Fibroblast of skin of right quadriceps (primary cell): Measurements from ENCODE around the gene ZNG1A.
"Not testable (repeated sequence)": the region's sequence is repeated elsewhere in the genome, so short reads cannot be mapped to it uniquely, and the experiment has no call there.

Source experiments
- DNase-seq: peaks from one replicate; pipeline ENCODE4 v3.0.0-alpha.2; 2013

The ZNG1A gene

DNA sequence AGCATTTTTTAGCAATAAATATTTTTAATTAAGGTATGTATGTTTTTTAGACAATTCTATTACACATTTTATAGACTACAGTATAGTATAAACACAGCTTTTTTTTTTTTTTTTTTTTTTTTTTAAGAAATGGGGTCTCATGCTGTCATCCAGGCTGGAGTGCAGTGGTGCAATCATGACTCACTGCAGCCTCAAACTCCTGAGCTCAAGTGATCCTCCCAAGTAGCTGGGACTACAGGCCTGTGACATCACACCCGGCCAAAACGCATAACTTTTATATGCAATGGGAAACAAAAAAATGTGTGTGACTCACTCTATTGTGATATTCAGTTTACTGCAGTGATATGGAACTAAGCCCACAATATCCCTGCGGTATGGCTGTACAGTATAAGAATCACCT lies 9.1 kb downstream of the ZNG1A start:
- DNase-seq = not testable (repeated sequence)

DNA sequence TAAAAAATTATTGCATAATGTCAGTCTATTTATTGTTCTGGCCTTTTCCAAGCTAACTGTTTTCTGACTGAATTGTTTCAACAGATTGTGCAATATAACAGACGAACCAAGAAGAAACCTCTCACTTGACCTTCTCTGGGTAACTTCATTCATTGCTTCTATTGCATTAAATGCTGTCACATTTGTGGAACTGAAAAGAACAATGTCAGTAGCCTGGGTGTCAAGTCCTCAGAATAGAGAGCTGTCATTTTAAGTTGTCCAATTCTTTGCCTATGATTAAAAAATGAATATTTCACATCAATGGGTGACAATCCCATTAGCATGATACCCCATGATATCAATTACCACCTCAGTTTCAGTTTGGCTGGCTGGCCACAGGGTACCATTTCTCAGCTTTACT lies 19.0 kb downstream of the ZNG1A start:
- not testable (repeated sequence) for DNase-seq

DNA sequence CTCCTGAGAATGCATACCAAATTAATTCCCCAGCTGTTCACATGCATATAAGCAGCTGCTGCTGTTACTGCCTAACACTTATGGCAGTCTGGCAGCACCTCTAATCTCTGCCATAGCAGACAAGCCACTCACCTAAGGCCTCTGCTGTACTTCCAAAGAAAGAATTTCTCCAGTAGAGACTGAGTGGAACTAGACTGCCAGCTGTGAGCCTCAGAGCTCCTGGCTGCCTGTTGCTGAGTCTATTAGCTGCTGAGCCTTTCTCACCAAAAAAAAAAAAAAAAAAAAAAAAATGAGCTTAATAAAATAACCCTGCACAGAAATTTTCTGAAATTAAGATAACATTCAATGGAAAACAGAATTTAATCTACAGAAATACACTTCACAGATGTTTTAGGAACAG lies 27.7 kb downstream of the ZNG1A start:
- not testable (repeated sequence) for DNase-seq

DNA sequence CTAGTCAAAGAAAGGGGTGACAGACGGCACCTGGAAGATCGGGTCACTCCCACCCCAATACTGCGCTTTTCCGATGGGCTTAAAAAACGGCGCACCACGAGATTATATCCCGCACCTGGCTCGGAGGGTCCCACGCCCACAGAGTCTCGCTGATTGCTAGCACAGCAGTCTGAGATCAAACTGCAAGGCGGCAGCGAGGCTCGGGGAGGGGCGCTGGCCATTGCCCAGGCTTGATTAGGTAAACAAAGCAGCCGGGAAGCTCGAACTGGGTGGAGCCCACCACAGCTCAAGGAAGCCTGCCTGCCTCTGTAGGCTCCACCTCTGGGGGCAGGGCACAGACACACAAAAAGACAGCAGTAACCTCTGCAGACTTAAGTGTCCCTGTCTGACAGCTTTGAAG lies 39.0 kb downstream of the ZNG1A start:
- not testable (repeated sequence) for DNase-seq

DNA sequence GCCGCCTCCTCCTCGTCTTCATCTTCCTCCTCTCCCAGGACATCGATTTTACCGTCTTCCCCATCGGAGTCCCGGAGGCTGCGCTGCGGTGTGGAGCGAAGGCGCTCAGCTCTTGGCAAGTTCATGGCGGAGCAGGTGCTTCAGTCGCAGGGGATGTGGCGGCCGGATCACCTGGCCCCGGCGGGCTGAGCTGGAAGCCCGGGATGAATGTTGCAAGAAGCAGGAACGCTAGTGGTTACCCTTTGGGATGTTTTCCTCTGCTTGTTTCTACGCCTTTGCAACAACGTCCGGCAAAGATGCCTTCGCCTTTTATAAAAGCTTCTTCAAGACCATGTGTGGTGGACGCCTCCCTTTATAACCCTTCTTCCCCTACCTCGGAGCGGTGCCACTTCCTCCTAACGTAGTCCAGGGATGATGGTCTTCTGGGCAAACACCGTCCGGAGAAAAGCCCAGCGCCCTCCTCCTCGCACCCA lies 60.8 kb downstream of the ZNG1A start, which contains the start of gene FOXD4:
FOXD4 (minus strand) TSS at position 423 of the 473 bp plus-strand sequence; CDS start at position 125, 298 bp downstream.
- not testable (repeated sequence) for DNase-seq

DNA sequence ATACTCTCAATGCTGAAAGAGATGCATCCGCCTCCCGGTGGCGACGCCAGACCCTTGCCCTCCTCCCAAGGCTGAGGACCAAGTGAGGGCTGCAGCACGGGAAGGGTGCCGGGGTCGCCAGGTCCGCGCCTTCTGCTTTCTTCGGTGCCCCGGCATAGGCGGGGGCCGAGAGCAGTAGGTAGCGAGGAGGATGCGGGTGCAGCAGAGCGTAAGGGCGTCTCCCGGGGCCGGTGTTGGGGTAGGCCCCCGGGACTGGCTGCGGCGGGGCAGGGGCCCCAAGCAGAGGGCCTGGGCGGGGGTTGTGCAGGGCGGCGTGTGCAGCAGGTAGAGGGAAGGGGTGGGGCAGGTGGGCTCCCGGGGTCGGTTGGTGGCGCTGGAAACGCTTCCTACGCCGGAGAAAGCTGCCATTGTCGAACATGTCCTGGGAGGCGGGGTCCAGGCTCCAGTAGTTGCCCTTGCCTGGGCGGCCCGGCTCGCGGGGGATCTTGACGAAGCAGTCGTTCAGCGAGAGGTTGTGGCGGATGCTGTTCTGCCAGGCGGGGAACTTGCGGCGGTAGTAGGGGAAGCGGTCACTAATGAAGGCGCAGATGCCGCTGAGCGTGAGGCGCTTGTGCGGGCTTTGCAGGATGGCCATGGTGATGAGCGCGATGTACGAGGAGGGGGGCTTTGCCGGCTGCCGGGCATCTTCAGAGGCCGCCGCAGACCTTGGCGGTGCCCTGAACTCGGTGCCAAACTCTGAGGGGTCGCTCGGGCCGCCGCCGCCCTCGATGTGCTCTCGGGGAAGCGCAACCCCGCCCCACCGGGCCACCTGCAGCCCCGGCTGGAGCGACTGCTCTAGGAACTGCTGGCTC lies 61.5 kb downstream of the ZNG1A start:
- DNase-seq = not testable (repeated sequence)

DNA sequence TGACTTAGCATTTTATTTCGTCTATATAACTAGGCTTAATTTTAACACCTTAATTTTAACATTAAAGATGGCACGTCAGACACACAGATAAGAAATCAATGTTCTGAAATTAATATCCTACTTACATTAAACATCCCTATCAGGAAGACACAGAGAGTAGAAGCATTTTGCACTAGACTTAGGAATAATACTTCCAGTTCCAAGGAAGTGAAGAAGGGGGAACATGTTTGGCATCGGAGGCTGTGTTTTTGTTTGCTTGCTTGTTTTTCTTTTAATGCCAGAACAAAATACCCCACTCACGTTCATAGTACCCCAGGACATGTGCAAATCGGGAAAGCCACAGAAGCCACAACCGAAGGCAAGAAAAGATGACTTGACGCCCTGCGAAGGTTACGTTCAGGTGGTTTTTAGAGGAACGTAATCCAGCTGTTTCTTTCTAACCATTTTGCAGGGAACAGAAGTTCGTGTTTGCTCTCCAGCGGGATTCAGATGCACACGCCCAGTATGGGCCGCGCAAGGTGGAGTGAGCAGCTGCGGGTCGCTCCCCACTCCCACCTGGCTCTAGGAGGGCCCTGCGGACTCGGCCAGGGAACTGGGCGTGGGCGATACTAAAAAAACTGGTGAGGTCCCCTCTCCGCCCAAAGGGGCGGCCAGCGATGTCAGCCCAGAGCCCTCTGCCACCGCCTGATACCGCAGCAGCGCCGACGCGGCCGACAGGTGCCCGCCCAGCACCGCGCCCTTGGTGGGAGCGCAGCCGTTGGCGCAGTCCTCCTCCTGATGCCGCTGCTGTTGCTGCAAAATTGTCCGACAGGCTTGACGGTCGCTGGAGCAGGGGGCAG lies 62.4 kb downstream of the ZNG1A start:
- DNase-seq = not testable (repeated sequence)

DNA sequence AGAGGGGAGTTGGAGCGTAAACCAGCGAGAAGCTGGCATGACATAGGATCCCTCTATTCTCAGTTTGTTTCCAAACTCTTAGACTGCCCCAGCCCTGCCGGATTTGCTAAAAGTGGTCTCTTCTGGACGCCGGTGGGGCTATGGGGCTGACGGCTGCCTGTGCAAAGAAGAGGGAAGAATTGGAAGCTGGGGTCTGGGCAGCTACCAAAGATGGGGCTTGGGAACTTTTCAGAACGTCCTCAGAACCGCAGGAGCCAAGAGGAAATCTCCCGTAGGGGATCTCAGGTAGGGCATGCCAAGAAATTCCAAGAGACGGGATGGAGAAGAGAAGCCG lies 63.8 kb downstream of the ZNG1A start:
- not testable (repeated sequence) for DNase-seq

DNA sequence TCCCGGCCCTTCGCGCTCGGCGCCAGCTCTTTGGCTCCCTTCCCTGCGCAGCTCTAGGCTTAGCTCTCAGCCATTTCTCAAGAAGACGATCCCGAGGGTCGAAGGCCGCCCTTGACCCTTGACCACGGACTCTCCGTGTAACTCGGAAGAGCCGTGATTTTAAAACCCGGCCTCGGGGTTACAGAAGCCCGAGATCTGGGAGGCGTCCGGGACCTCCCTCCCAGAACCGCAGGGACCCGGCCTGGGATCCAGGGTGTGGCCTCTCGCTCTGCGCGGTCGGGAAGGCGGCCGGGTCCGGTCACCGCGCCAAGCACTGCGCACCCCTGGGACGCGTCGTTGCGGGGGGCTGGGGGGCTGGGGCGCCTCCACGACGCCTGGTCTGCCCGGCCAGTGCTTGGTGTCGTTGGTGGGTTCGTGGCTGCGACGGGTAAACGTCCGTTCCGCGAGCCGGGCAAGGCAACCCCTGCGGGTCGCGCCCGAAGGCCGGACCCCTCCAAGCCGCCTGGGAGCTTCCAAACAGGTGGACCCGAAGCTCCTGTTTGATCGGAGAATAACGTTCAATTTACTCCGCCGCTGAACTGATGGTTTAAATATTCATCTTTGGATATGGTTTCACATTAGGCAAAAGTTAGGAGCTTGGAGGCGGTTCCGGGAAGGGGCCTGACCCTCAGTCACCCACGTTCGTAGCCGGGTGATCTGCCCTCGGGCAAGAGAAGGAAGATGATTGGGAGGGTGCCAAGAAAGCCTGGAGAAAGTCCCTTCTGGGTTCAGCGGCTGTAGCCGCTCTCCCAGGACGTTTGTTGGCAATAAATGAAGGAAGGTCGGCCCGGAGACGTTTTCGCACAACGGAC lies 64.4 kb downstream of the ZNG1A start:
- DNase-seq = not testable (repeated sequence)

DNA sequence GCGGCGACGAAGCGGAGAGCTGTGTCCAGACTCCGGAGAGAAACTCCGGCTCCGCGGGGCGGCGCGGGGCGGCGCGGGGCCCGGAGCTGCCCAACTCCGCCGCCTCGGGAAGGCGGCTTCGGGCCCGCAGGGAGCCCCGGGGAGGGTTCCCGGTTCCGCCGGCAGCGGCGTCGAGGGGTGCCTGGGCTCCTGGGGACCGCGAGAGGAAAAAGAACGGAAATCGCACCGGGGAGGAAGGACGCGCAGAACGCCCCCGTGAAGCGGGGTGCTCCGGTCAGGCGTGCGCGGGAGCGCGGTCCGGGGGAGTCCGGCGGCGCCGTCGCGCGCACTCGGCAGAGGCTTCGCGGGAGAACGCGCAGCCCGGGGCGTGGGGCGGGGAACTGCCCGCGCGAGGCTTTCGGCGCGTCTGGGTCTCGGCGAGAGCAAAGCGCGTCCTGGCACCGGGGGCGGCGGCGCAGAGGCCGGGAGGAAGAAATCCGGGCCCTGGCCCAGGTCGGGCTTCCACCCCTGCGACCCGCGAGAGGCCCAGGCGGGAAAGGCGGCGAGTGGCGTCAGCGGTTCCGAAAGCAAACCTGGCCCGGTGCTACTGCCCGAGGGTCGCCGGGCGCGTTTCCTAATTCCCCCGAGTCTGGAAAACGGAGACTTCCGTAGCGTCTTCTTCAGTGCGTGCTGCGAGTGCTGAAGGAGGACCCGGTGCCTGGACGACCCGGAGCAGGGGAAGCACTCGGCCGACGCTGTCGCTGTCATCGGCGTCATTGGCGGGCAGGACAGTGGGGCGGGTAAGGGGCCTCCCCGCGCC lies 65.2 kb downstream of the ZNG1A start:
- not testable (repeated sequence) for DNase-seq

DNA sequence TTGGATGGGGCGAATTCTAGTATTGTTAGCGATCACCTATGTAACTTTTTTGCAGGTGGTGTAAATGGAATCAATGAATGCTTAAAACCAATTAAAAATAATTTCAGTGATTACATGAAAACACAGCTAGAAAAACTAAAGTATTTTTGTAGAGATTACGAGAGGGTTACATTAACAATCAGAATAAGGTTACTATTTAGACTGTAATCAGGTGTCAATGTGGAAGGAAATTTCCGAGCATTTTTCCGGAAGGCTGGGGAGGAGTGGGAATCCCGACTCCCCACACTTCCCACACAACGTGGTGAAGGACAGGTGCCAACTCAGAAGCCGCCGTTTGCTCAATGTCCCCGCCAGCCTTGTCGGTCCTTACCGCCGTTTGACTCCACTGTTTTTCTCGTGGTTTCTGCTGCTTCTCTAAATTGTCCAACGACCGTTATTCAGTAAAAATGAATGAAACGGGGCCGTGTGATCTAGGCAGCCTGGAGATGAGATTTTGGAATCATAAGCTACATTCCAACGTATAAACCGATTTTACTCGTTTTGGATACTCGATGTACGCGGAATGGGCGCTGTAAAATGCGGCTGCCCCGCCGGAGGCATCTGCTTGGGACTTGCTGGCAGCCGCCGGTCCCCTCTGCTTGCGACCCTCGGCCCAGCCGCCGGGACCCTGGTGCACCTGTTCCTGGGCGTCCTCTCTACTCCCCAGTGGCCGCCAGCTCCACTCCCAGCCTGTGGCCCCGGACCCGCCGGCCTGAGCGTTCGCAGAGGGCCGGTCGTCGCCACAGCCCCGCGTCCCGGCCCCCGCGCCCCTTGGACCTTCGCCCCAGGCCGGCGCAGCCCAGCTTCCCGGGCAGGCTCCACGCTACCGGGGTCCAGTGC lies 66.0 kb downstream of the ZNG1A start:
- DNase-seq = not testable (repeated sequence)

DNA sequence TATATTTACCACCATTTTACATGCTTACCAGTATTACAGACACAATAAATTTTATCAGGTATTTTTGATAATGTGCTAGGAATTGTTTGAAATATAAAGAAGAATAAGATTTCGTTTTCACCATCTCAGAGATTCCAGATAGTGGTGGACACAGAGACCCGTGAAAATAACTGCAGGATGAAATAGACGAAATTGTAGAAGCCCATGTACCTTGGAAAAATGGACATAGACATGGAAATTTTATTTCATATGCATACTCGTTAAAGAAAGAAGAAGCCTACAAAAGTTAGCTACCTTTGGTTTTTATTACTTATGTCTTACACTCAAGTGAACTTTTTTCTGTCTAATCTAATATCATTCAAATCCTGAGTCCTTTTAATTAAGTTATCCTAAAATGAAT lies 68.2 kb downstream of the ZNG1A start:
- DNase-seq = not testable (repeated sequence)

DNA sequence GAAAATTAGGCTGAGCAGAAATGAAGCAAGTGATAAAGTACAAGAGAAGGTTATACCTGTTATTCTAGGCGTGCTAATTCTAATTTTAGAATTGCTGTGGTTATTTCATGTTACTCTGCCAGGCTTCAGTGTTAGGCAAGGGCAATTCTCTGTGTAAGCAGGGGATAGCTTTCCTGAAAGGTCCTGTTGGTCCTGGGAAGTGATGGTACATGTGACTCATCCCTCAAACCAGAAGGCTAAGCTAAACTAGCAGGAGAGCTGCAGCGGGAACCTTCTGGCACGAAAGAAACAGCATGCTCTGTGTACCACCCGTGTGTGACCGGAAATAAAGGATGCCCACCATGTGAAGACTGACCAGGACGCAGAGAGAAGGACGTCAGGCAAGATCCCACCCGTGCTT lies 69.3 kb downstream of the ZNG1A start:
- not testable (repeated sequence) for DNase-seq

DNA sequence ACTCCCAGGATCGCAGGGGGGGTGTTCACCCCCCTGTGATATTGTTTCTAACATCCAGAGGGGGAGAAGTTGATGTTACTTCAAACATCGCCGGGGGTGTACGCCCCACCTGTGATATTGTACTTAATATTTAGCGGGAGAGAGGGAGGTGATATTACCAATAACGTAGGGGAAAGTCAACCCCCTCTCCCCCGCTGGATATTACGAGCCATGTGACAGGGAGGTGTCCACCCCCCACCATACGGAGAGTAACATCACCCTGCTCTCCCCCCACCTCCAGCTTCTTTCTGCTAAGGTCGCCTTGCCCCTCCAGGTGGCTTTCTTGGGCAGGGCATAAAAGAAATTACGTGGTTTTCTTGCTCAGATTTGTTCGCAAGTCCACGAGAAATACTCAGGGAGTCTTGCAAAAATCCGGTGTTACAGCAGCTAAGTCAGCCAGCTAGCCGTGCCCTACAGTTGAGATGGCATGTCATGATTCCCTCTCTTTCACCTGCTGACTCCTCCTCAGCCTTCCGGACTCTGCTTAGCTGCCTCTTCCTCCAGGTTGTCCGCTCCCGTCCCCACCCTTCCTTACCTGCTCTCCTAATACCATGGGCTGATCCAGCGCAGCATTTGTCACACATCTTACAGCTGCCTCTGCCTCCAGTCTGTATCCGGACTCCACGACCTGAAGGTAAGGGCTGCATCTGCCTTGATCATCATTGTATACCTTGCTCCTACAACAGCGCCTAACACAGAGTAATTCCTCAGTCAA lies 69.9 kb downstream of the ZNG1A start:
- not testable (repeated sequence) for DNase-seq

DNA sequence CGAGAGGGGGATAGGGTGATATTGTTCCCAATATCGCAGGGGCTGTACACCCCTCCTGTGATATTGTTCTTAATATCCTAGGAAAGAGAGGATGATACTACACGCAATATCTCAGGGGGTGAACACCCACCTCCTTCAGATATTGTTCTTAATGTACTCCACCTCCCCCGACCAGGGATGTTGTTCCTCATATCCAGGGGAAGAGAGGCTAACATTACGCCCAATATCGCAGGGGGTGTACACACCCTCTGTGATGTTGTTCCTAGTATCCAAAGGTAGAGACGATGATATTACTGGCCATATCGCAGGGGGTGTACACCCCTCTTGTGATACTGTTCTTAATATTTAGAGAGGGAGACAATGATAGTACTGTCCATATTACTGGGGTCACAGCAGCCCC lies 72.9 kb downstream of the ZNG1A start:
- DNase-seq = not testable (repeated sequence)

DNA sequence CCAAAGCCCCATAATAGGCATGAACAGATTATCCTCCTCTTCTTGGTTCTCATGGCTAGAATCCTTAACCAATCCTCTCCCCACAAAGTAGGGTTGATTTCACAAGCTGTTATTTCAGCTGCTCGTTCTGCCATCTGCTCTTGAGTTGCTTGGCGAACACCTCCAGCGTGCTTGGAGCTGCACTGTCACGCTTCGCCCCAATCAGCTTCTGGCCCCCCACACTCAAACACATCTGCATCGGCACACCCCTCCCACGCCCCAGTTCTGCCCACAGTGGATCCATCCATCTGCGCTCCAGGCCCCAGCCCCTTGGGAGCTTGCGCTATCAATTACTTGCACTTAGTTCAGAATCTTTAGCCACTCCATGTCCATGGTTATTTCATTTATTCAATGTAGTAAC lies 78.4 kb downstream of the ZNG1A start:
- not testable (repeated sequence) for DNase-seq

DNA sequence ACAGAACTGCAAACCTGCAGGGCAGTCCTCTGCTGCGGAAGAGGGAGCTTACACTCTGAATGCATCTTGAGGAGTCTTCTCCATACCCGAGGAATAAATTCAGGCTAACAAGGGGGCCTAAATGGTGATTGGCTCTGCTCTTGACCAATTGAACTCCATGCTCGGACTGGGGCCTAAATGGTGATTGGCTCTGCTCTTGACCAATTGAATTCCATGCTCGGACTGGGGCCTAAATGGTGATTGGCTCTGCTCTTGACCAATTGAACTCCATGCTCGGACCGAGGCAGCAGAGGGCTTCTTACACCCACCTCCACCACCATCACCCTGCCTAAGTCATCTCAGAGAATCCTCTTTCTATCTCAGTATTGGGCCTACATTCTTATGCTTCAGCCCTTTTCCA lies 79.0 kb downstream of the ZNG1A start:
- DNase-seq = not testable (repeated sequence)

DNA sequence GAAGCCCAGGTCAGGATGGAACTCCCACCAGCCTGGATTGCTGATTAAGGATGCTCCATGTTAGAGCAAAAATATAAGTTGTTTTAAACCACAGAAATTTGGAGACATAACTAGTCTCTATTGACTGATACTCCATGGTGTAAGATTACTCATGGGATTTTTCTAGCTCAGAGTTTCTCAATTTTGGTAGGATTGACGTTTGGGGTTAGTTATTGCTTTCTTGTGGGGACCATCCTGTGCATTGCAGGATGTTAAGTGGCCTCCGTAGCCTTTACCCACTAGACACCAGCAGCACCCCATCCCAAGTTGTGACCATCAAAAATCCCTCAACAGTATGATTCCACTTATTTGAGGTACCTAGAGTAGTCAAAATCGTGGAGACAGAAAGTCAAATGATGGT lies 80.1 kb downstream of the ZNG1A start:
- DNase-seq = not testable (repeated sequence)

DNA sequence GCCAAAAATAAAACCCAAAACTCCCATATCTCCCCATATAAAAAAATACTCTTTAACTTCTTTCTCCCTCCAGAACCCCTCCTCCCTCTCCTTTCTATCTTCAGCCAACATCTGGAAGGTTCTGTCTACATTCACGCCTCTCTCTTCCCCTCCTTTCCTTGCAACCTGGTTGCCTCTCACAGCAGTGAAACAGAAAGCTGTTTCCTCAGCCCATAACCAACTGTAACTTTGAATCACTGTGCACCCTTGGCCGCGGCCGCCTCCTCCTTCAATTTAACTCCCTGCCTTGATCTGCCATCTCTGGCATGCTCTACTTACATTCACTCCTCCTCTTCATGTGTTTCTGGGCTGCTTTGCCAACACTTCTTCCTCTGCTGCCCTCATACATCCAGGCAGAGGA lies 83.9 kb downstream of the ZNG1A start:
- DNase-seq = not testable (repeated sequence)

DNA sequence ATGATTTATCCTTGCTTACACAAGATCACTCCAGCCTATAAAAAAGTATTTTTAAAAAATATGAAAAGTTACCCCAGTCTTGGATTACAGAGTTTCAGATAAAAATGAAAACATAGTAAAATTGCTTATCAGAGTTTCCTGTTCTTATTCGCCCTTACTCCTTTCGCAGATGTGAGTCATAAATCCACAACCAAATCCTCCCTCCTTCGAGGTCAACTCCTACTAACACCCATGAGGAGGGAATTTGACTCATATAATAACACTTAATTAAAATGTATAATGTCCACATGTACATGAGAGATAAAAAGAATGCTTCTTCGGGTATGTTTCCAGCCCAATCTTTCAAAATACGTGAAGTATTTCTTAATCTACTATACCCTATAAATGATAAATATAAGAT lies 84.5 kb downstream of the ZNG1A start:
- DNase-seq = not testable (repeated sequence)
